SK-N-SH (cell line): ENCODE data around the gene CDCA8. TPM values are rescaled to one million over a fixed set of nuclear protein-coding genes. Genes with fewer than 3 reads are reported as not detected.

Source experiments
- CTCF ChIA-PET: fragments of 300-600, 350-600 bp; formaldehyde crosslinking; extraction: SDS; loops from one replicate; lab custom pipeline; 2021; lab: Yijun Ruan, JAX
- POLR2A ChIA-PET: fragments of 350-600 bp; sonication (Branson Sonifier 250); formaldehyde crosslinking; extraction: SDS; loops from one replicate; lab custom pipeline; 2020; ENCODE audit warnings: antibody characterized with exemption, inconsistent platforms; lab: Yijun Ruan, JAX
- DNase-seq: peaks from one replicate; pipeline ENCODE4 v3.0.0; 2012
- H2AFZ ChIP-seq: fragments of 200-600 bp; sonication (generic); 2 replicates; pipeline ENCODE4 v1.8.1; 2016; ENCODE audit warnings: antibody characterized with exemption, mild to moderate bottlenecking, low read depth
- H3F3A ChIP-seq: fragments of 200-600 bp; sonication (generic); replicated peaks from 2 replicates; pipeline ENCODE3; 2016; ENCODE audit warnings: antibody characterized with exemption, mild to moderate bottlenecking; ENCODE audit not compliant: insufficient read depth
- H3K27ac ChIP-seq, 2 experiments: fragments of 200-500 bp in 1 of 2; fragments of 200-600 bp in 1 of 2; sonication (Bioruptor generic) in 1 of 2; sonication (generic), shearing (Covaris generic) in 1 of 2; 2 replicates each; pipeline versions ENCODE4 v1.5.1 to v1.6.1; 2014 to 2016; ENCODE audit warnings: low read depth in 2 of 2, inconsistent platforms in 1 of 2, low read length in 1 of 2, mild to moderate bottlenecking in 1 of 2, mixed read lengths in 1 of 2
- H3K27me3 ChIP-seq: fragments of 200-600 bp; sonication (generic), shearing (Covaris generic); 2 replicates; pipeline ENCODE4 v1.6.1; 2016; ENCODE audit warnings: mixed run types; ENCODE audit not compliant: insufficient read depth
- H3K36me3 ChIP-seq, 2 experiments: fragments of 200-500 bp in 1 of 2; fragments of 200-600 bp in 1 of 2; sonication (Bioruptor generic) in 1 of 2; sonication (generic) in 1 of 2; replicated peaks in 1 of 2; 2 replicates each; pipeline versions ENCODE3 to v1.5.1; 2014 to 2016; ENCODE audit warnings: low read length in 1 of 2, mild to moderate bottlenecking in 1 of 2; ENCODE audit not compliant: insufficient read depth in 2 of 2, control insufficient read depth in 1 of 2
- H3K4me1 ChIP-seq, 2 experiments: fragments of 200-500 bp in 1 of 2; fragments of 200-600 bp in 1 of 2; sonication (Bioruptor generic) in 1 of 2; sonication (generic), shearing (Covaris generic) in 1 of 2; 2 replicates each; pipeline versions ENCODE4 v1.5.1 to v1.6.1; 2014 to 2016; ENCODE audit warnings: low read depth in 1 of 2, low read length in 1 of 2, mixed run types in 1 of 2; ENCODE audit not compliant: insufficient read depth in 2 of 2, control insufficient read depth in 1 of 2
- H3K4me2 ChIP-seq: fragments of 200-600 bp; sonication (generic), shearing (Covaris generic); 2 replicates; pipeline ENCODE4 v1.6.1; 2017; ENCODE audit warnings: mixed run types
- H3K4me3 ChIP-seq, 2 experiments: fragments of 200-500 bp in 1 of 2; fragments of 200-600 bp in 1 of 2; sonication (Bioruptor generic) in 1 of 2; sonication (generic), shearing (Covaris generic) in 1 of 2; 2 replicates each; pipeline versions ENCODE4 v1.5.1 to v1.8.1; 2014 to 2016; ENCODE audit warnings: low read depth in 2 of 2, inconsistent platforms in 1 of 2, low read length in 1 of 2, mild to moderate bottlenecking in 1 of 2, mixed read lengths in 1 of 2, moderate library complexity in 1 of 2
- H3K79me2 ChIP-seq: fragments of 200-600 bp; sonication (generic); 2 replicates; pipeline ENCODE4 v1.8.1; 2017; ENCODE audit warnings: mild to moderate bottlenecking; ENCODE audit not compliant: insufficient read depth
- H3K9ac ChIP-seq: fragments of 200-600 bp; sonication (generic); 2 replicates; pipeline ENCODE4 v1.6.1; 2017; ENCODE audit warnings: mixed run types
- H3K9me2 ChIP-seq: fragments of 200-600 bp; sonication (generic); 2 replicates; pipeline ENCODE4 v1.6.1; 2017; ENCODE audit warnings: mixed run types
- H3K9me3 ChIP-seq: fragments of 200-600 bp; sonication (generic); 2 replicates; pipeline ENCODE4 v1.6.1; 2017; ENCODE audit warnings: mixed run types, mild to moderate bottlenecking, moderate library complexity
- H4K20me1 ChIP-seq: fragments of 200-600 bp; sonication (generic); 2 replicates; pipeline ENCODE4 v1.6.1; 2017; ENCODE audit warnings: mild to moderate bottlenecking, mixed run types; ENCODE audit not compliant: insufficient read depth
- CHD2 ChIP-seq: fragments of 150-350 bp; IDR thresholded peaks from 2 replicates; pipeline ENCODE4 v1.6.1; 2018; ENCODE audit warnings: low read length; ENCODE audit not compliant: partially characterized antibody
- CTCF ChIP-seq: fragments of 200-600 bp; sonication (generic); IDR thresholded peaks from 2 replicates; pipeline ENCODE4 v1.6.1; 2017; ENCODE audit warnings: antibody characterized with exemption, mild to moderate bottlenecking, moderate library complexity
- EP300 ChIP-seq, 2 experiments: IDR thresholded peaks; 2 replicates each; pipeline versions ENCODE4 v1.4.0 to v1.6.1; 2012; ENCODE audit warnings: borderline replicate concordance in 1 of 2, low read depth in 1 of 2, low read length in 1 of 2
- EZH2phosphoT487 ChIP-seq: fragments of 200-600 bp; sonication (generic); IDR thresholded peaks from 2 replicates; pipeline ENCODE4 v1.6.1; 2017; ENCODE audit warnings: low read depth, mixed run types, mild to moderate bottlenecking, antibody characterized with exemption, moderate library complexity, borderline replicate concordance
- FOXM1 ChIP-seq: IDR thresholded peaks from 2 replicates; pipeline ENCODE4 v1.4.0; 2012; ENCODE audit warnings: low read depth, mild to moderate bottlenecking
- MAX ChIP-seq: IDR thresholded peaks from 2 replicates; pipeline ENCODE4 v1.4.0; 2012; ENCODE audit warnings: low read depth
- PBX3 ChIP-seq: IDR thresholded peaks from 2 replicates; pipeline ENCODE4; 2012
- RAD21 ChIP-seq: IDR thresholded peaks from 2 replicates; pipeline ENCODE4 v1.6.1; 2012; ENCODE audit warnings: mild to moderate bottlenecking, low read length
- RFX5 ChIP-seq: IDR thresholded peaks from 2 replicates; pipeline ENCODE4 v1.6.1; 2012; ENCODE audit warnings: mild to moderate bottlenecking, improper control_type of control experiment, low read length
- RXRA ChIP-seq: IDR thresholded peaks from 2 replicates; pipeline ENCODE4 v1.4.0; 2012; ENCODE audit warnings: low read depth, mild to moderate bottlenecking, borderline replicate concordance
- SIN3A ChIP-seq: IDR thresholded peaks from 2 replicates; pipeline ENCODE4 v1.6.1; 2012; ENCODE audit warnings: low read depth, mild to moderate bottlenecking, low read length, moderate library complexity, borderline replicate concordance
- SMC3 ChIP-seq: IDR thresholded peaks from 2 replicates; pipeline ENCODE4 v1.6.1; 2012; ENCODE audit warnings: low read depth, low read length, improper control_type of control experiment
- TAF1 ChIP-seq: IDR thresholded peaks from 2 replicates; pipeline ENCODE4 v1.6.1; 2012; ENCODE audit warnings: low read depth, mild to moderate bottlenecking, low read length, moderate library complexity, borderline replicate concordance
- WGBS: methylation state at CpG from one replicate; pipeline ENCODE4 v1.1.6; 2017; ENCODE audit warnings: low lambda C conversion rate; 5-methylcytosine and 5-hydroxymethylcytosine counted together
- polyA plus RNA-seq, 3 experiments: library from polyadenylated mRNA; depleted of rRNA; stranded (reverse); fragments of >200 nt; gene quantifications; 2 replicates each; pipeline ENCODE4 v1.2.3, GENCODE V29; 2012
- TF ChIP-seq, protein P1 (sequence below): IDR thresholded peaks from 2 replicates; pipeline ENCODE4 v1.4.0; 2012; ENCODE audit warnings: low read depth, borderline replicate concordance

The CDCA8 gene
- polyA plus RNA-seq, 1 of the 3 experiments (the other 2 are of a cell fraction): 22.9 TPM

- ChIA-PET POLR2A (no interaction called here), CTCF (interaction anchor here (2.6 kb wide), 1 partner anchor 119 kb away, joined by 7 read pairs; no protein-coding TSS in a partner anchor)
- Histone ChIP-seq H4K20me1 (no peaks in the 10 kb centered on the region), H3F3A (no peaks in the 10 kb centered on the region), H3K9me2 (no peaks in the 10 kb centered on the region), H3K79me2 (no peaks in the 10 kb centered on the region), H3K27me3 (no peaks in the 10 kb centered on the region), H3K4me1 (peaks cover 0 to 7% of the 10 kb centered on the region in 2 experiments; a peak in 1 of 4 replicates), H3K36me3 (no peaks in the 10 kb centered on the region), H3K27ac (no peak overlapping the region), H3K9me3 (no peaks in the 10 kb centered on the region), H3K9ac (no peak overlapping the region), H3K4me2 (no peak overlapping the region), H2AFZ (no peak overlapping the region), H3K4me3 (no peak overlapping the region)
- 53% methylated on average over 12 of the region's 14 CpGs for WGBS
- DNase-seq: no peak
- TF ChIP-seq FOXM1 (no peak), RFX5 (no peak), PBX3 (no peak), EP300 (IDR thresholded peaks at IDR 0.05; ENCODE audit: borderline replicate concordance in 1 of 2, low read depth in 1 of 2, low read length in 1 of 2) (no peak), RXRA (no peak), TAF1 (no peak)
Measured at GRCh38 chr1:37722181-37723071, 30.1 kb downstream of the CDCA8 start.

DNA sequence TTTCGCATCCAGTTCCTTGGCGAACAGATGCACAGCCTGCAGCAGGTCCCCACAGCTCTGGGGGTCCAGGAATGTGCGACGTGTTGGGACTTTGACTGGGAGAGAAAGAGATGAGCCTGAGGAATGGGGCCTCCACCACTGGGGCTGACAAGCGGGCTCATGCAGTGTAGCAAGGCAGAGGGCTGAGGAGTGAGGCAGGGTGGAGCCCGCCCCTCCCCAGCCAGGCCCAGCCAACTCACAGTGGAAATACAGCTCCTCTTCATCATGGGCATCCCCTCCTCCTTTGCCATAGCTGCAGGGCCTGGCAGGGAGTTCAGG lies 30.7 kb downstream of the CDCA8 start:
- no peaks in the 10 kb centered on the region for H3K36me3 ChIP-seq
- no peaks in the 10 kb centered on the region for H3K79me2 ChIP-seq
- no peak overlapping the region for H3K4me2 ChIP-seq
- no peaks in the 10 kb centered on the region for H3K27me3 ChIP-seq
- no peak overlapping the region for H2AFZ ChIP-seq
- H3K4me3 ChIP-seq: no peak overlapping the region
- H4K20me1 ChIP-seq: no peaks in the 10 kb centered on the region
- WGBS: 81% methylated on average over 4 of the region's 6 CpGs
- ChIA-PET POLR2A (no interaction called here), CTCF (interaction anchor here (1.2 kb wide), 1 partner anchor 43 kb away, joined by 3 read pairs; no protein-coding TSS in a partner anchor)
- no peaks in the 10 kb centered on the region for H3F3A ChIP-seq
- peaks cover 0 to 7% of the 10 kb centered on the region in 2 experiments; a peak in 1 of 4 replicates for H3K4me1 ChIP-seq
- no peak for DNase-seq
- H3K9ac ChIP-seq: no peak overlapping the region
- no peaks in the 10 kb centered on the region for H3K9me2 ChIP-seq
- H3K9me3 ChIP-seq: no peaks in the 10 kb centered on the region
- no peak overlapping the region for H3K27ac ChIP-seq
- TF ChIP-seq PBX3: no peak
- TF ChIP-seq EZH2phosphoT487: no peak
- no peak for TF ChIP-seq CHD2
- no peak for TF ChIP-seq SIN3A
- no peak for TF ChIP-seq SMC3
- no peak for TF ChIP-seq TAF1
- TF ChIP-seq MAX: no peak
- TF ChIP-seq RFX5: no peak
- TF ChIP-seq, protein P1, sequence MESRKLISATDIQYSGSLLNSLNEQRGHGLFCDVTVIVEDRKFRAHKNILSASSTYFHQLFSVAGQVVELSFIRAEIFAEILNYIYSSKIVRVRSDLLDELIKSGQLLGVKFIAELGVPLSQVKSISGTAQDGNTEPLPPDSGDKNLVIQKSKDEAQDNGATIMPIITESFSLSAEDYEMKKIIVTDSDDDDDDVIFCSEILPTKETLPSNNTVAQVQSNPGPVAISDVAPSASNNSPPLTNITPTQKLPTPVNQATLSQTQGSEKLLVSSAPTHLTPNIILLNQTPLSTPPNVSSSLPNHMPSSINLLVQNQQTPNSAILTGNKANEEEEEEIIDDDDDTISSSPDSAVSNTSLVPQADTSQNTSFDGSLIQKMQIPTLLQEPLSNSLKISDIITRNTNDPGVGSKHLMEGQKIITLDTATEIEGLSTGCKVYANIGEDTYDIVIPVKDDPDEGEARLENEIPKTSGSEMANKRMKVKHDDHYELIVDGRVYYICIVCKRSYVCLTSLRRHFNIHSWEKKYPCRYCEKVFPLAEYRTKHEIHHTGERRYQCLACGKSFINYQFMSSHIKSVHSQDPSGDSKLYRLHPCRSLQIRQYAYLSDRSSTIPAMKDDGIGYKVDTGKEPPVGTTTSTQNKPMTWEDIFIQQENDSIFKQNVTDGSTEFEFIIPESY: no peak
- no peak for TF ChIP-seq RAD21
- TF ChIP-seq CTCF: no peak
- no peak for TF ChIP-seq FOXM1
